Psoas muscle (tissue), 8 donors: ENCODE measurements around the gene NFATC2IP. TPM values are rescaled to one million over a fixed set of nuclear protein-coding genes. Genes with fewer than 3 reads are reported as not detected.
"Not testable (repeated sequence)": the region's sequence is repeated elsewhere in the genome, so short reads cannot be mapped to it uniquely, and the experiment has no call there.

Source experiments
- ATAC-seq, 4 donors: fragments of 200-7000 bp; cut with Tn5 transposase; one replicate each; pipeline ENCODE4 v1.9.1; 2020; ENCODE audit warnings: moderate library complexity in 3 of 4, mild to moderate bottlenecking in 2 of 4
- DNase-seq, 2 donors: peaks; one replicate each; pipeline ENCODE4 v3.0.0-alpha.2; 2020
- H3K27ac ChIP-seq: fragments of 200-600 bp; one replicate; pipeline ENCODE4 v1.8.0; 2022
- H3K27me3 ChIP-seq, 3 donors: fragments of 200-600 bp in 1 of 3; one replicate each; pipeline versions ENCODE4 v1.6.1 to v1.8.0; 2013 to 2022; ENCODE audit warnings: low read length in 2 of 3, mild to moderate bottlenecking in 2 of 3, moderate library complexity in 1 of 3; ENCODE audit not compliant: insufficient read depth in 3 of 3
- H3K36me3 ChIP-seq, 2 donors: fragments of 200-600 bp in 1 of 2; one replicate each; pipeline versions ENCODE4 v1.6.1 to v1.8.0; 2013 to 2022; ENCODE audit warnings: low read depth in 1 of 2, mild to moderate bottlenecking in 1 of 2, moderate library complexity in 1 of 2; ENCODE audit not compliant: insufficient read depth in 1 of 2
- H3K4me1 ChIP-seq: fragments of 200-600 bp; one replicate; pipeline ENCODE4 v1.8.0; 2022
- H3K4me3 ChIP-seq: fragments of 200-600 bp; one replicate; pipeline ENCODE4 v1.8.0; 2022; ENCODE audit warnings: mild to moderate bottlenecking
- H3K9me3 ChIP-seq: fragments of 200-600 bp; one replicate; pipeline ENCODE4 v1.8.0; 2022
- CTCF ChIP-seq: fragments of 200-600 bp; IDR thresholded peaks from one replicate; pipeline ENCODE4 v1.8.0; 2022; ENCODE audit warnings: antibody characterized with exemption
- WGBS, 3 donors: extraction: QIAGEN DNeasy Blood & Tissue Kit; methylation state at CpG; one replicate each; pipeline versions ENCODE4 v1.1.6 to v1.1.7; 2013; 5-methylcytosine and 5-hydroxymethylcytosine counted together
- intact Hi-C, 2 donors: fragments of 100-400 bp; cut with DNase I; formaldehyde crosslinking; loops; one replicate each; pipeline versions ENCODE4 v1.11.0 to v1.14.2; 2022
- polyA plus RNA-seq, 3 donors: library from polyadenylated mRNA; stranded (reverse); fragments of 200-250 nt; gene quantifications; one replicate each; pipeline ENCODE4 v1.2.3, GENCODE V29; 2013
- total RNA-seq, 4 donors: library from RNA; stranded (reverse); fragmentation: NEBNext Ultra II Directional in 2 of 4; extraction: Animal tissue kit (Norgen Biotek cat#: 25700) in 2 of 4; gene quantifications; one replicate each; pipeline versions ENCODE4 v1.2.1 to v1.2.4, GENCODE V29; 2021 to 2023
- donor health status: healthy with polysubstance abuse.
- donor health status: DM: no; HTN: no; CAD: no; lungs with moderate emphysema.
- donor health status: Bipolar disorder and iron deficiency.
- donor health status: healthy.
- donor health status: DM: yes; HTN: yes; CAD: no.
- donor health status: DM: no; HTN: no; CAD: no.
- donor health status: DM: no; HTN: no; CAD: no.
- donor health status: DM: yes; HTN: yes; CAD: no.

Gene NFATC2IP
- total and polyA plus RNA-seq, 7 donors = 10.6 to 20.4 (median 17.6) TPM

GRCh38 chr16:28937222-28937876, 13.4 kb upstream of the NFATC2IP start:
- H3K4me1 ChIP-seq = no peaks in the 10 kb centered on the region
- ATAC-seq (no peak), DNase-seq (no peak)
- WGBS, 3 donors = 71 to 77% (median 72%) methylated on average over 14 of the region's 14 CpGs
- H3K27me3 ChIP-seq = no peaks in the 10 kb centered on the region
- intact Hi-C loops = no loop called here
- no peak for TF ChIP-seq CTCF
- no peak overlapping the region for H3K27ac ChIP-seq
- no peaks in the 10 kb centered on the region for H3K36me3 ChIP-seq
- H3K4me3 ChIP-seq = no peak overlapping the region
- H3K9me3 ChIP-seq = no peaks in the 10 kb centered on the region

- Histone ChIP-seq H3K4me3 (no peak overlapping the region), H3K27me3 (no peaks in the 10 kb centered on the region), H3K27ac (no peak overlapping the region), H3K4me1 (no peaks in the 10 kb centered on the region), H3K36me3 (no peaks in the 10 kb centered on the region), H3K9me3 (no peaks in the 10 kb centered on the region)
- DNase-seq (no peak), ATAC-seq (no peak)
- 64 to 84% (median 78%) methylated on average over 7 of the region's 7 CpGs for WGBS, 3 donors
- intact Hi-C loops = no loop called here
- TF ChIP-seq CTCF = no peak
Measured at GRCh38 chr16:28938721-28939120, 12.0 kb upstream of the NFATC2IP start.

- intact Hi-C loops, H3K9me3 ChIP-seq, DNase-seq, H3K27ac ChIP-seq, ATAC-seq, H3K27me3 ChIP-seq, H3K4me1 ChIP-seq, H3K36me3 ChIP-seq, H3K4me3 ChIP-seq: not testable (repeated sequence)
- 87 to 89% (median 87%) methylated on average over 6 to 7 of the region's 7 CpGs for WGBS, 3 donors
Measured at GRCh38 chr16:28939825-28940224, 10.9 kb upstream of the NFATC2IP start.

GRCh38 chr16:28943281-28943680, 7.5 kb upstream of the NFATC2IP start:
- H3K9me3 ChIP-seq = no peaks in the 10 kb centered on the region
- no peak overlapping the region for H3K27ac ChIP-seq
- no peak for ATAC-seq
- no peaks in the 10 kb centered on the region for H3K27me3 ChIP-seq
- no peak overlapping the region for H3K4me3 ChIP-seq
- no peak for TF ChIP-seq CTCF
- H3K4me1 ChIP-seq = peaks cover 8% of the 10 kb centered on the region
- no peak for DNase-seq
- H3K36me3 ChIP-seq = no peaks in the 10 kb centered on the region
- intact Hi-C loops = no loop called here

- WGBS, 3 donors = 74 to 86% (median 84%) methylated on average over 4 of the region's 4 CpGs
- DNase-seq = no peak
- ATAC-seq = no peak
- Histone ChIP-seq H3K36me3 (no peaks in the 10 kb centered on the region), H3K4me1 (peaks cover 12% of the 10 kb centered on the region), H3K27ac (no peak overlapping the region), H3K27me3 (no peaks in the 10 kb centered on the region), H3K4me3 (no peak overlapping the region), H3K9me3 (no peaks in the 10 kb centered on the region)
- TF ChIP-seq CTCF = no peak
- intact Hi-C loops = loop anchor here in 1 of 2 donors (5.0 kb wide), 3 partner anchors 84 to 124 kb away; partner anchors contain the start of genes ATXN2L, SH2B1 and TUFM
Measured at GRCh38 chr16:28946681-28947080, 4.1 kb upstream of the NFATC2IP start.
